ENCODE results near the gene PPP3R2.
"Not testable (repeated sequence)": the region's sequence is repeated elsewhere in the genome, so short reads cannot be mapped to it uniquely, and the experiment has no call there.

Gene PPP3R2, protein sequence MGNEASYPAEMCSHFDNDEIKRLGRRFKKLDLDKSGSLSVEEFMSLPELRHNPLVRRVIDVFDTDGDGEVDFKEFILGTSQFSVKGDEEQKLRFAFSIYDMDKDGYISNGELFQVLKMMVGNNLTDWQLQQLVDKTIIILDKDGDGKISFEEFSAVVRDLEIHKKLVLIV

DNA sequence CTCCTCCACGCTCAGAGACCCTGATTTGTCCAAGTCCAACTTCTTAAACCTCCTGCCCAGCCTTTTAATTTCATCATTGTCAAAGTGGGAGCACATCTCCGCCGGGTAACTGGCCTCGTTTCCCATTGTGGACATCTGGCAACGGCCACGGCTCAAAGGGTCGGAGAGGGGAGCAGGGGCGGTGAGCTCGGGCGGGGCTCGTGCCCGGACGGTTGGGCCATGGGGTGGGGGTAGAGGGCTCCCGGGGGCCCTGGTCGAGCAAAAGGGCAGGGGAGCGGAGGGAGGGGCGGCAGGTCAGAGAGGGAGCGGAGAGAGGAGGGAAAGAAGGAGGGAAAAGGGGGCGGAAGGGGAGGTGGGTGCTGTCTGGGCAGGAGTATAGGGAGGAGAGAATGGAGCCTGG is at the start of gene PPP3R2:
Gene PPP3R2, minus strand, starts transcription at position 174 of the 400 bp plus-strand sequence. Its CDS starts 48 bp downstream, at position 126.
- DNase-seq, result no peak

DNA sequence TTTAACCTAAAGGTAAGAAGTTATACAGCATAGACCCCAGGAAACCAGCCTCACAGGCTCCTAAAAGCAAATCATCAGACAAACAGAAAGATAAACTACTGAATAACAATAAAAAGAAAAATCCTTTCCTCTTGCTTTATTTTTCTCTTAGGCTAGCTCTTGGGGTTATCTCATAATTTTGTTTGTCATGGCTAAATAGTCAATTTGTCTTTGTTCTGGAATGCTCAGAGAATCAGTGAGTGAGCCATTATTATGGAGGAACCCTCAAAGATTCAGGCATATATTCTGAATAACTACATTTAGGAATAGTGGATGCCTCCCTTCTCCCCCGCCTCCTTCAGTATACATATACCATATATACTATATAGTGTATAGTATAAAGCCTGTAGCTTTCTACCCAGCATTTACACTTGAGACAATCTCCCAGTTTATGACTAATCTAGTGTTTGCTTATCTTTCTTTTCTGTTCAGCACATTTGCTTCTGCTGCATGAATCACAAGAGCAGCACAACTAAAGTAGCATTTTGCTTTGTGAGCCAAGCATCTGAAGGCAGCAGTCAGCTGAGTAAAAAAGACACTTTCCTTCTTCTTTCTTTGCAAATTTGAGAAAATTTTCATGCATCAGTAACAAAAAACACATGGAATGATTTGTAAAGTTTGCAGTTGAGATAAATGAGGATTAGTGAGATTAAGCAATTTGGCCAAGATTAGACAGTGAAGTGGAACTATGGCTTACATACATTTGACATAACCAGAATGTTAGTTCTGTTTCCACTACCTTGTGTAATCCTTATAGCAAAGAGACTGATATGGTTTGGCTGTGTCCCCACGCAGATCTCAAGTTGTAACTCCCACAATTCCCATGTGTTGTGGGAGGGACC is 45.3 kb upstream of the PPP3R2 start:
- DNase-seq, result no peak

DNA sequence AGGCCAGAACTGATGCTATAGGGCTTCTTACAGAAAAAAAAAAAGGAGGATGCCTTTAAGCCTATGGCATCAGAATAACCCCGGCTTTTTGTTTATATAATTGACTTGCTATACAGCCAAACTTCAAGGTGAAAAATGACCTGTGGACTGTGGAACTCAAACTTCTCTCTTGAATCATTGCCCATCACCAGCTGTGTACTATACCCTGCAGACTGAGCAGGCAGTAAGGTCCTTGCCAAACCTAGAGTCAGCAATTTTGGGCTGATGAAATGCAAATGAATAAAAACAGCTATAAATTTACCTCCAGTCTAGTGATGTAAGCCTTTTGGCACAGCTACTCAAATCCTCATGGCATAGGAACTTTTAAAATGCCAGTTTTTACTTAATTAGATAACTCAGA is 44.5 kb upstream of the PPP3R2 start:
- DNase-seq, result no peak

DNA sequence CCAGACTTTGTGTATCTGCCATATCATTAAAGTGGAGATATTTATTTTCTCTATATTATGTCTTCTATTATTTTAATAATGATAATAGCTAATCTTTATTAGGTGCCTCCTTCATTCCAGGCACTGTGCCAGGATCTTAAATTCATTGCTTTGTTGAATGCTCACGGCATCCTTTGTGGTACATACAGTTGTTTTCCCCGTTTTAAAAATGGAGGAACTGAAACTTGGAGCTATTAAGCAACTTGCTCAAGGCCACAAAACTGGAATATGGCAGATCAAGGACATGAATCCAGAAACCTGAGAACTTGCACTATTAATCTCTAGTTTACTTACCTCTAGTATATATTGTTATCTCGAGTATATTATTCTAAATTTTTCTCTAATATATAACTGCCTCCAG is 41.5 kb upstream of the PPP3R2 start:
- no peak for DNase-seq

DNA sequence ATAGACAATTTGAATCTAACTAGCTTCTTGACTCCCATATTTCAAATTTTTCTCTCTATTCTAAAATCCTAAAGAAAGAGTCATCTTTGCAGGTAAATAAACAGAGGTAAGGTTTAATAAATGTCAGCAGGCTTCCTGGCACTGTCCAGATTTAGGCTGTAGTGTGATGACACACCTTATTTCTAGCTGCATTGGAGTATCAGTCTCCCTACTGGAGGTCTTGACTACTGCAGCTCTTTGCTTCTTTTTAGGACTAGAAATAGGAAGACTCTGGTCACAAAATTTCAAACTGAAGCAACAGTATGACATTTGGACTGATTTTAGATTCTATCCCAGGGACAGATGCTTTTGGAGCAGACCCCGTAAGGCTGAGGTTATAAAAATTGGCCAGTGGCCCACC is 40.7 kb upstream of the PPP3R2 start:
- no peak for DNase-seq

DNA sequence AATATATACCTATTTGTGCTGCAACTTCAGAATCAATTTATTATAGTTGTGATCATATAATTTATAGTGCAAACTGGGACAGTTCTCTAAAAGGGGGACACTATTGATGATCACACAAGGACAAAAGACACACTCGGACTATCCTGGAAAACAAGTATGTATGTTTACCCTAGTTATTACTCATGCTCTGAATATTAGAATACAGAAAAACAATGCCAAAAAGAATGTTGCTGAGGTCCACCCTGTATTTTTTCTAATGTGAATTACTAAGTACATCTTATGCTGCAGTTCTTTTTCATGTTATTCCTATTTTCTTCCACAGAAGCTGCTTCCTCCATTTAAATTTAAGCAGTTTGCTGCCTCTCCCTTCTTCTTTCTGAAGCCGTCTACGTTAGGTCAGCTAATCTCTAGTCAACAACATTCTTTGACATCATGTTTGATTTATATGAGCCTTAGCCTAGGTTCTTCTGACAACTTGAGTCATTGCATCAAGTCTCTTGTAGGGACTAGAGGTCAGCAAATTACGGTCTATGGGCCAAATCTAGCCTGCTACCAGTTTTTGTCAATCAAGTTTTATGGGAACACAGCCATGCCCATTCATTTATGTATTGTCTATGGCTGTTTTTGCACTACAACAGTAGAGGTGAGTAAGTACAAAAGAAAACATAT is 40.1 kb upstream of the PPP3R2 start:
- no peak for DNase-seq

DNA sequence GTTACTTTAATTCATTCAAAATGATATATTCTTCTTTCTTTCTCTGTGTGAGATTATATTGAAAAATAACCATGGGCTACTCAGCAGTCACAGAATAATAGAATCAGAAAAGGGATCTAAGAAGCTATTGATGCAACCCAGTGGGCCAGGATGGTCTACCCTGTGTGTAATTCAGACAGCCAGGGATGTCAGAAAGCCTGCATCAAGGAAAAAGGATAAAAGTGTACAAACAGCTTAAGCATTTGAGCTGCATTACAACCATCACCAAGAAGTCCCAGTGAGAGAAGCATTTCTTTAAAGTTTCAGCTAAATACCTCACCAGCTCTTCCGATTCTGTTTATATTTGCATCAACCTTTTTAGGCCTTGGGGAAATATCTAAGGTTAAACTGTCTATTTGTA is 37.8 kb upstream of the PPP3R2 start:
- no peak for DNase-seq

DNA sequence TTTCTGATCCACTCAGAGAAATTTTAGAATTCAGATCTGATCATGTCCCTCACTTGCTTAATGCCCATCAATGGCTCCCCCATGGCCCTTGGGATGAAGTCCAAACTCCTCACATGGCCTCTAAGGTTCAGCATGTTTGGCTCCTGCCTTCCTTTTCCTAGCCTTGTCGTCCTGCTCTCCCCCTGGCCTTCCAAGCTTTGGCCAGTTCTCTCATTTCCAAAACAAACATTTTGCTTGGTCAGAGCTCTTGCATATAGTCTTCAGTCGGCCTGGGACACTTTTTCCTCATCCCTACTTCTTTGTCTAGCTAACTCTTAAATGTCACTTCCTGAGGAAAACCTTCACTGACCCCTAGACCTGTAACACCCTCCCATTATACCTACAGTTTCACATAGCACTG is 37.1 kb upstream of the PPP3R2 start:
- DNase-seq, result no peak

DNA sequence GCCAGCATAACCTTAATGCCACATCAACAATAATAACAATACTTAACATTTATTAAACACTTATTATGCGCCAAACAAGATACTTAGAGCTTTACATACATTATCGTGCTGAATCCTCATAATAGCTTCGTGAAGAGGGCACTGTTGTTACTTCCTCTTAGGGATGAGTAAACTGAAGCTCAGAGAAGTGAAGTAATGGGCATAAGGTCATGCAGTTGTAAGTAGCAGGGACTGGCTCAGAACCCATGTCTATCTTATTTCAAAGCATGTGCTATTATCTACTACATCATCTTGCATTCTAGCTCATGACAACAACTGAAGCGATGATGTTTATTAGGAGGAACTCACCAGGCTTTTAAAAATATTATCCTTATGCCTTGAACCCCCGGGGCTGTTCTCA is 34.9 kb upstream of the PPP3R2 start:
- no peak for DNase-seq

DNA sequence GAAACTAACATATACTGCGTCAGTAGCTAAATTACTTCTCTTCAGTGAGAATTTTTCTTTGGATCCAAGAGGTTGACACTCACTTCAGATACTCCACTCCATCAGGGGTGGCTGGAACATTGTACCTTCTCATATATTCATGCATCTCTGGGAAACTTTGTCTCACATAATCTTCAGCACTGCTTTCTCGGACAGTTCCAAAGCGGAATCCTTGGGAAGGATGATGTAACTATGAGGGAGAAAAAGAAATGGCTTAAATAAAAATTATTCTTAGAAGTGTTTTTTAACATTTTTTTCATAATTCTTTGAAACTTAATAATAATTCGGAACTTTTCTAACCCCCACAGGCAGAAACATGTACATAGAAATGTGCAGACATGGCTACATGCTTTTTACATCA is 33.4 kb upstream of the PPP3R2 start:
- DNase-seq, result no peak

DNA sequence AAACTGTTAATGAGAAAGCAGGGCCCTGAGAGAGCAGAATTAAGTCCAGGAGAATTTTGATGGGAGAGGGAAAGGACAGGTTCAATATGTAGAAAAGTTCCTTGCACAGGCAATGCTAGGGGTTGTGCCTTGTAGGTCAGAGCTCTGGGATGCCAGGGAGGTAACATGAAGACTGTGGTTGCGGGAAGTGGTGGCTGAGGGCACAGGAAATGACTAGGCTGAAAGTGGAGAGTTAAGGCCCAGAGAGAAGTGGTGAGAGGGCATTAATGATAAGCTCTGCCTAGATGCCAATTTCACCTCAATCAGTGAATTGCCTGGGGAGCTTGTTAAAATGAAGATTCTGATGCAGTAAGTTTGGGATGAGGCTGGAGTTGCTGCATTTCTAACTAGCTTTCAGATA is 31.5 kb upstream of the PPP3R2 start:
- no peak for DNase-seq

DNA sequence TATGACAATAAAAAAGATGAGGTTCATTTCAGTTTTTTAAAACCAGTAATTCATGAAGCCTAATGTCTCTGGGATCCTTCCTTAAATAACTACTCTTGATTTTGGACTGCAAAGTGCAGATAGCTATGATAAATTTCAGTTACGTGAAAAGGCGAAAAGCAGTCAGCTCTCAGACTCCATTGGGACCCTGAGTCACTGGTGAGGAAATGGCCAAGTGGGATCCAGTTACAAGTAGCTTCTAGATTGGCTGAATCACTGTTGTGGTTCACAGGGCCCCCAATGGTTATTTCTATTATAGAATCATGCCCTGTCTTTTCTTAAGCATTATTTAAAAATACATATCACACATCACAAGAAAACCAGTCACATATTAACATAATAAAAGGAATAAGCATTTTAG is 31.1 kb upstream of the PPP3R2 start:
- DNase-seq, result no peak

DNA sequence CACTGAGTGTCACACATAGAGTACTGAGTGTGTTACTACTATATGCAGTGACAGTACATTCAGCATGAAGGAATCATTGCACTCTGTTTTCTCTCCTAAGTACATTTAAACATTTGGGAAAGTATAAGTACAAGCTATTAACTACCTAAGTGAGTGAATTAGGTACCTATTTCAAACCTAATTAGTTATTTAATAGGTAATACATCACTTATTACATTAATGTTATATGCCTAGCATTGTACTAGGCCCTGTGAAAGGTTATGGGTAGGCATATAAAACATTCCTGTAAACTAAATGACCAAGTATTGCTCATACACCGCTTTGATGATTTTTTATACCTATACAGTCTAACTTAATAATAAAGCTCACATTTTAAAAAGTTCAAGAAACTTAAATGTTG is 25.7 kb upstream of the PPP3R2 start:
- DNase-seq, result no peak

DNA sequence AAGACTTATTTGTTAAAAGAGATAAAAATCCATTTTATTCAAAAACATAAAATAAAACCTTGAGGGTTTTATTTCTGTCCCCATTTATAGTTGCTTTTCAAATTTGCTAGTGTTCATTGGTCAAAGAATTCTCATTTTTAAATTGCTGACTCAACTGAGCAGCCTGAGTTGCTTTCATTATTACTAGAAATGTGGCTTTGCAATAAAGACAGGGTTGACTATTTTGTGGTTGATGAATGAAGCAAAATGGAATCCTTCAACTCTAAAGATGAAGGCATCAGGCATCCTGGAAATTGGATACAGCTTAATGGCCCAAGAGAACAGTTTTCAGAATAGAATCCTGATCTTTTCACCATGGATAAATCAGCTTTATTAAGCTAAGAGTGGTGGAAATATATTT is 23.9 kb upstream of the PPP3R2 start:
- DNase-seq, result no peak

DNA sequence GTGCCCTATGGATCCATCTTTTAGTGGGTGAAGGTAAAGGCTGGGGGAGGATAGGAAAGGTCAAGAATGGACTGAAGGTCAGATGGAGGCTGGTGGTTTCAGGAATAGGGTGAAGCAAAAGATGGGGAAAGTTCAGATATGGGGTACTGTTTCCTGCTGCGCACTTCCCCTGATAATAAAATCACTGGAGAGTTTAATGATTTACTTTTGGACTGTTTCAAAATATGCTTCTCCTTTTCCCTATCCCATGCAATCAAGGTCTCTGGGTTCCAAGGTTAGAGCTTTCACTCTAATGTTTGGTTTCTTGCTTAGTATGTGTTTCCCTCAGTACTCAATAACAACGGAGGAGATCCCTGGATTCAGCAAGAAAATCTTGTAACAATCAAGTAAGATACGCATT is 10.8 kb upstream of the PPP3R2 start:
- no peak for DNase-seq

DNA sequence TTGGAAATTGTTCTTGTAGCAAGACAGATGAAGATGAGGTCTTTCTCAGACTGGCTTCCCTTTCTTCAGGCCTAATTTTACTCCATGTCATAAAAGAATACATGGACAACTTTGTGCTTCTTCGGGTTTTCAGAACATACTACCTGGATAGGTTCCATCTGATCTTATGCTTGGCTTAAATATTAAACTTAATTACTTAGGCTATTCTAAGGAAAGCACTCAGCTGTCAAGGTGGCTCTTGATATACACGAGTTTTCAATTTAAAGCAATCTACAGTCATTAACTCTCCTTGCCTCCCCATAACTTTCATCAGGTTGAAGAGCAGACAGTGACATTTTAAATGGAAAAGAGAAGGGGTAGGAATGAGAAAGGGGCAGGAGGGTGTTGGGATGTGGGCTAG is 9.5 kb upstream of the PPP3R2 start:
- no peak for DNase-seq

DNA sequence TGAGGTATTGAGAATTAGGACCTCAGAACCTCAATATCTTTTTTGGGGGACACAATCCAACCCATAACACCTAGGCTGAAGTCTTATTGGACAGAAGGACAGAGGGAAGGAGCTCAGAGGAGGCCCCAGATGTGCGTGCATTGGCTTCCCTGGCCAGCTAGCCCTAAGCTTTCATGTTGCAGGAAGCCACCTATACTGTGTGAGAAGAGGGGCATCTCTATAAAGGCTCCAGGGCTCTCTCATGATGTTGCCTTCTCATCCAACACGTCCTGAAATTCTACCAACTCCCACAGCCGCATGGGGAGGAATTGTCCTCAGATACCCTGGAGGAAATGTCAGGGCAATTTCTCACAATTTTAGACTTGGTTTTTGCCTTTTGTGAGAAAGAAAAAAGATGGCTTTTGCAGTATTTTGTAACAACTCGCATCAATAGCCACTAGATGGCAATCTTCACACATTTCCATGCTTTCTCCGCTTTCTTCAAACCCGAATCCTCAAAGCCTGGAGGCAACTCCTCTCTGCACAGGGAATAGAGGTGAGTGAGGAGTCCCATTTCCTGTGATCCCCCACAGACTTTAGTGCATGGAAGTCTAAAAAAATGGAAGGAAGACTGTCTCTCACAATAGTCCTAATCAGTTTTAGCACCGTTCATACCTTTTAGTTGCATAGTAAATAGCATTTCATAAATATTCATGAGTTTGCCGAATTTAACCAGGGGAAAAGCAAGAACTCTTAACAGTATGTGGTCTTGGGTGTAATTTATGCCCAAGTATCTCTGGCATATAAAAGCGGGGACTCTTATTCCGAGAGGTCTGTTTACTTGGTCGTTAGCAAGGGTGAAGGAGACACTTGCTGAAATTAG is 7.4 kb upstream of the PPP3R2 start:
- DNase-seq, result no peak

DNA sequence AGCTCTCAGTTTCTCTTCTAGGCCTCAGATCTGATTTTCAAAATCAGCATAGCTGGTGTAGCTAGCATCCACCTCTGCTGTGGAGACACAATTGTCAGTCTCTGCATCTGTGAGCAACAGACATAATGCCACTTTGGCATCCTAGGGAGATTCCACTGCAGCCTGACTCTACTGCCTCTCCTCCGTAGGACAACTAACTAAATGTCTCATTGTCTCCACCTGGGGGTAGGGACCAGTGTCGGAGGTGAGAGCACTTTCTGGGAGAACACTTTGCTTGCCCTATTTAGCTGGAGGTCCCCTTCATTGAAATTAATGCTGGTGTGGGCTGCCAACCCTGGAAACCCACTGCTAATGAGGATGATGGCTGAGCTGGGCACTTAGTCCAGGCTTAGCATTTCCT is 1.4 kb downstream of the PPP3R2 start:
- DNase-seq, result no peak

DNA sequence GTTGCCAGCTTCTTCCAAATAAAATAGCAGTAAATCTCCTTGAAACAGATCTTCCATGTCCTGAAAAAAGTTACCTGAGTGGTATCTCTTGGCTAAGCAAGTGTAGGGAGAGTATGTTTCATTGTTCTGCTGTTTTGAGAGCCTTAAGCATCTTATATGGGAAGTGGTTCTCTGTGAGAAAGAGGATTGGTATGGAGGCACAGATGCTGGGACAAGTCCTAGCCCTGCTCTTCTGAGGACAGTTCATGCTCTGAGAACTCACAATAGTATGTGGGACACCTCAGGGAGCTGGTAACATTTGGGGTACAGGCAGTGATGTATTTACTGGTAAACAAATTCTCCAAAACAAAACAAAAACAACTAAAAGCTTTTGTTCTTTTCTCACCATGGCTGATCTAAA is 2.0 kb downstream of the PPP3R2 start:
- DNase-seq, result no peak

DNA sequence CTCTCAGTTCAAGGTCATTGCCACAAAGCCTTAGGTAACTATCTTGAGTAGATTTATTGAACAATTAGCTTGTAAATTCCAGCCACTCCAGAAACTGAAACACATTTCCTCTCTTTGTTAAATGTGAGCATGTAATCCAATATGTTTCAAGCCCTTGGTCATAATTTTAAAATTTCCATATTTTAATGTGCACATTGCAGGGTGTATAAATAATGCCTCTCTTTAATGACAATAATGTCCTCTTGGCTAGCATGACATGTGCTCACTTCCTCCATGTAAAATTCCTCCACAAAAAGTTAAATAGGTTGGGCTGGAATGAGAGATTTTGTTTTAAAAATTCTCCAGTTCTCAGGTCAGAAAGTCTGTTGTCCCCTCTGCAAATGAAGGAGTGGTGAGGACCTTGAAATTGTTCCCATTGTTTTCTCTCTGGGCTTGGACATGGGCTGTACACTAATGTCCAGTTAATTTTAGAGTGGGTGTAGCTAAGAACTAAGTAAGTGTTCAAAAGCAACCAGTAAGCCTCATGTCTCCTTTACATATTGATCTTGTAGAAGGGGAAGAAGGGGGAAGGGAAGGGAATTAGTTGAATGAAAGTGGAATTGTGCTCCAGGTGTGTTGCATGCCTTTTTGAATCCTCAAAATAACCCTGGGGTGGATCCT is 2.9 kb downstream of the PPP3R2 start:
- DNase-seq, result no peak

DNA sequence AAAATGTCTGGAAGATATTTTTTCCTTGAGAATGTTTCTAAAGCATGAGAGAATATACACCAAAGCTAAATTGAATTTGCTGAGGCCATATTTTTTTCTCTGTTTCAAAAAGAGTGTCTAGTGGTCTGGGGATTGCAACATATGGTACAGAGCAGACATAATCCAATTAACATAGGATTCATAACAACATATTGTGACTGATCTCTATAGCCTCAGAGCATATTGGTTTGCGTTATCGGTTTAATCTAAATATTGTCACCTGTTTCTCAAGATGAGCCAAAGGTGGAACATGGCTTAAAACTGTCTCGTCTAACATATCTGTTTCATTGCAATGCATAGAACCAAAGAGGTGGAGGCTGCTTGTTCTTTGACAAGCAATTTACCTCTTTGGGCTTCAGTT is 3.9 kb downstream of the PPP3R2 start:
- no peak for DNase-seq

DNA sequence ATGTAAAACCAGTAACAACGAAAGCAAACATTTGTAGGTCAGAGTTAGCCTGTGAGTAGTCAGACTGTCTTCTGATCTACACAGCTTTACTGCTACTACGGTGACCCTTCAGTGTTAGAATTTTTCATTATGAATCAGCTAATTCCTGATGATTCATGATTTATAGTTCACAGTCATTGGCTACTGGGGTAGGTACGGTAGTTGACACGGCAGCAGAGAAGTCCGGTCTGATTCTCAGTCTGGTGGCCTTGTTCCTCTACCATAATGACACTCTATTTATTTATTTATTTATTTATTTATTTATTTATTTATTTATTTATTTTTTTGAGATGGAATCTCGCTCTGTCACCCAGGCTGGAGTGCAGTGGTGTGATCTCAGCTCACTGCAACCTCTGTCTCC is 4.7 kb downstream of the PPP3R2 start:
- not testable (repeated sequence) for DNase-seq

All from activated CD8-positive, alpha-beta memory T cell treated with anti-CD3 and anti-CD28 coated beads, Interleukin-2, amount 50 U/mL, for 48 hours (primary cell).